ENCODE measurements around the gene CCL19. TPM values are rescaled to one million over a fixed set of nuclear protein-coding genes. Genes with fewer than 3 reads are reported as not detected.

CCL19 gene
- polyA plus RNA-seq, 4 donors = 0.38 to 0.57 TPM; not detected in 2

GRCh38 chr9:34664281-34665066 lies 26.6 kb downstream of the CCL19 start:
- peak in 1 of 4 donors; percentile 39 for DNase-seq (ENCODE audit: low read depth in 4 of 4, low spot score in 3 of 4)

DNA sequence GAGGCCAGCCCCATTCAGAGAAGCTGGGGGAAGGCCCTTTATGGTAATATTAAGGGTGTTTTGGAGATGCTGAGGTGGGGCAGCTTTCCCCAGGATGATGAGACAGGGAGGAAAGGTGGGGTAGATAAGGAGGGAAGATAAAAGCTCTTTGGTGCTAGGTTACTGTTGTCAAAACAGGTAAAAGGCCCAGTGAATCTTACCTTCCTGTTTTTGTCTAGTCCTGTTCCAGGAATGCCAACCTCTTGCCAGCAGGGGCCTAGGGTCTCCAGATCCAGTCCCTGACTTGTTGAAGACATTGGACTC lies 27.8 kb downstream of the CCL19 start:
- DNase-seq (ENCODE audit: low read depth in 4 of 4, low spot score in 3 of 4) = no peak

- DNase-seq (ENCODE audit: low read depth in 4 of 4, low spot score in 3 of 4) = no peak
Observed at GRCh38 chr9:34662526-34663302, 28.4 kb downstream of the CCL19 start, which contains the start of gene CCL27. TSS of gene CCL27 (minus strand) at chr9:34662657. CDS start at chr9:34662633, 24 bp downstream.

DNA sequence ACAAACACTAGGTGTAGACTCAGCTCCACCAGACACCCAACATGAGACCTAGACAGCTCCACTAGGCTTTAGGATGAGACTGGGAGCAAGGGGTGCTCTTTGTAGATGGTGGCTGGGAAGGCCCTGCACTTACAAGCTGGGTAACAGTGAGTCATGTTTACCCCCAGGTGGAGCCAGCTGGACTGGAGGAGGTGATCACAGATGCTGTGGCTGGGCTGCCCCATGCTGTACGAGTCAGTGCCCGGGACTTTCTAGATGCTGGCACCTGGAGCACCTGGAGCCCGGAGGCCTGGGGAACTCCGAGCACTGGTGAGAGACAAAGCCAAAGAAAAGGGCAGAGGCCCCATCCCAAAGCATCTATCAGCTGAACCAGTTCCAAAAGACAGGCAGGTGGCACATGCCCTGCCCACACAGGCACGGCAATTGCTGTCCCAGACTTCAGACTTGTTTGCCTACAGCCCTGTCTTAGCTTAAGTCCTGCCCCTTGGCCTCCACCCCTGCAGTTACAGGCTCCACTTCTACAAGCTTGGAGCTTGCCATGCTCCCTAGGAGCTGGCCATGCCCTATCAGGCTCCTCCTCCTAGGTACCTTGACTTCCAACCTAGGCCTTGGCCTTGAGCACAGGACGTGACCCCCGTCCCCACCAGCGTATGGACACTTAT lies 31.4 kb downstream of the CCL19 start:
- DNase-seq (ENCODE audit: low read depth in 4 of 4, low spot score in 3 of 4) = no peak

GRCh38 chr9:34658461-34658860 lies 32.6 kb downstream of the CCL19 start:
- no peak for DNase-seq (ENCODE audit: low read depth in 4 of 4, low spot score in 3 of 4)

GRCh38 chr9:34656992-34657391 lies 34.1 kb downstream of the CCL19 start:
- DNase-seq (ENCODE audit: low read depth in 4 of 4, low spot score in 3 of 4) = no peak

DNA sequence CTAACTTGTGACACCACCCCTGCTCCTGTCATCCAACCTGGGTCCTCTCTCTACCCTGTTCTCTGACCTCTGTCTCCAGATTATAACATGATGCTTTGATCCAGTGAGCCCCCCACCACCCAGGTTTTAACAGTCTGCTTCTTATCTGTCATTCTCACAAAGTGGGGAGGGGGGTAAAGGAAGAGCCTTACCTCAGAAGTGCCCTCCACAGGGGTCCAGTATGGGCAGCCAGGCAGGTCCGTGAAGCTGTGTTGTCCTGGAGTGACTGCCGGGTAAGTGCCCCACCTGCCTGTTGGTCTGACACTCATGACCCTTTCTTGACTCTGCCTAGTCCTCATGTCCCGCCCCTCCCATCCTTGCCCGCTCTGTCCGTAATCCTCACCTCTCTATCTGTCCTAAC lies 35.7 kb downstream of the CCL19 start:
- DNase-seq (ENCODE audit: low read depth in 4 of 4, low spot score in 3 of 4) = no peak

- no peak for DNase-seq (ENCODE audit: low read depth in 4 of 4, low spot score in 3 of 4)
Observed at GRCh38 chr9:34654323-34655051, 36.6 kb downstream of the CCL19 start.

DNA sequence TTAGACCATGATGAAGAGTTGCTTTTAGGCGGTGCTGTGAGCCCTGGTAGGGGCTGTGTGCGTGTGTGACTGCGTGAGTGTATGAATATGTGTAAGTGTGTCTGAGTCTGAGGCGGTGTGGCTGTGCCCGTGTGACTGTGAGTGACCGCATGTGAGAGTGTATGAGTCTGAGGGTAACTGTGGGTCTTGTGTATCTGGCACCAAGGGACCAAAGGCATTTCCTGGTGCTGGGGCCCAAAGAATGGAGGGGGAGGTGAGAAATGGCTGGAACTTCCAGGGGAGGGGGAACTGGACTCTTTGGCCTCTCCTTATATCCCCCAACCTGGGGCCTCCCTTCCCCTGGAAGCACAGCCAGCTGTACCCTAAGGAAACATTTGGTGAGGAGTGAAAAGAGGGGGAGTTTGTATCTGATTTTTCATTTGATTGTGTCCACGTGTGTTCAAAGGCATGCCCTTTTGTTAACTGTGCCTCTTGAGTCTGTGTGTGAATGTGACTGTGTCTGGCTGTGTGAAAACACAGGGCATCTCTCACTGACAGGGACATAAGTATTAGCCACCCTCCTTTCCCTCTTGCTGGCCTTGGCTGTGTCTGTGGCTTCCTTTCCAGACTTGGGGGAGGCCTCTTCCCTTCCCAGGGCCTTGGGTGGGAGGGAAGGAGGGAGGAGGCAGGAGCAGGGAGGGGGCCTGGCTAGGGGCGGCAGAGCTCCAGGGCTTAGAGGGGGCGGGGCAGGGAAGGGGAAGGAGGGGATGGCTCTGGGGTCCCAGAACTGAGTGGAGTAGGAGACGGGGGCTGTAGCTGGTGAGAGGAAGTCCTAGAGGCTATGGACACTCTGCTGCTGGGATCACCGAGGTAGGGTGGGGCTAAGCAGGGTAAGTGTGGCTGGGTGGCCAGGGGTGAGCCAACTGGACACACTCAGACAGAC lies 37.7 kb downstream of the CCL19 start:
- no peak for DNase-seq (ENCODE audit: low read depth in 4 of 4, low spot score in 3 of 4)

- no peak for DNase-seq (ENCODE audit: low read depth in 4 of 4, low spot score in 3 of 4)
Observed at GRCh38 chr9:34652602-34653000, 38.5 kb downstream of the CCL19 start.

DNA sequence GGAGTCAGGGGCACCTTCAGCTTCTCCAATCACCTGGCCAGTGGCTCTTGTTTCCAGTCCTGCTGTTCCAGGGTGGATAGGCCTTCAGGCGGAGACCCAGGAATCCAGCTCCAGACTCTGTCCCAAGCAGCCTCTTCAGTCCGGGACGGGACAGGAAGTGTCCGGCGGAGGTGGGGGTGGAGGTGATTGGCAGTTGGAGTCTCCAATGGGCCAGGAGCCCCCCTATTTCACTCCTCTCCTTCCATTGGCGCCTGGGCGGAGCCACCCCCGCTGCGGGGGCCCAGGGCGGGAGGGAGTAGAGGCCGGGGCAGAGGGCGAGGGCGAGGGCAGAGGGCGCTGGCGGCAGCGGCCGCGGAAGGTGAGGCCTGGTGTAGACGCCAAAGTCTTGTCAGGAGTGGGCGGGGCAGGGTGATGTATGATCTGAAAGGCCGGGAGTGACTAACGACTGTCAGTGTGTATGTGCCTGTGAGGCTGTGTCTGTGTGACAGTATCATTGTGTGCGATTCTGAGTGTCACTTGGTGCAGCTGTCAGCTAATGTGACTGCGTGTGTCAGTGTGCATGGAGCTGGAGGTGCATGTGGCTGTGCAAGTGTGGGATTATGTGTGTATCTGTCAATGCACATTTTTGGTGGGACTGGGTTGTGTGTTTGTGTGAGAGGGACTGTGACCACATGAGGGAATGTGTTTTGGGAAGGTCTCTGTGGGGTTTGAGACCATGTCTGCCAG lies 39.0 kb downstream of the CCL19 start, which contains the start of gene IL11RA:
IL11RA (plus strand) TSS at position 310 of the 726 bp plus-strand sequence. CDS start 3,033 bp downstream, outside the sequence.
- DNase-seq (ENCODE audit: low read depth in 4 of 4, low spot score in 3 of 4) = peak in 1 of 4 donors; percentile 68

- DNase-seq (ENCODE audit: low read depth in 4 of 4, low spot score in 3 of 4) = no peak
Observed at GRCh38 chr9:34651321-34651720, 39.8 kb downstream of the CCL19 start.

DNA sequence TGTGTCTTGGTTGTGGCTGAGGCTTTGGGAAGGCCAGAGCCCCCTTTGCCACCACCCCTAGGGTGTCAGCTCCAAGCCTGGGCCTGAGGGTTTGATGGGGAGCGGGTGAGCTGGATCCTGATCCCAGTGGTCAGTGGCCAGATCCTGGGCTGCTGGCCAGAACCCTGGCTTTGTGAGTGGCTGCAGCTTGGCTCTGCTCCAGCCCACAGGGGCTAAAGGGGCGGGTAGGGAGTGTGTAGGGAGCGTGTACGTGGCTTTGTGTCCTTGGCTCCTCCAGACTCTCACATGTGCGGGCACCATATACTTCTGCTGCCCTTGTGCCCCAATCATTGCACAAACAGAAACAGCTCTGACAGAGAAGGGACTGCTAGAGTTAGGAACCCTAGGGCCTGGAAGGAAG lies 40.3 kb downstream of the CCL19 start:
- no peak for DNase-seq (ENCODE audit: low read depth in 4 of 4, low spot score in 3 of 4)

DNA sequence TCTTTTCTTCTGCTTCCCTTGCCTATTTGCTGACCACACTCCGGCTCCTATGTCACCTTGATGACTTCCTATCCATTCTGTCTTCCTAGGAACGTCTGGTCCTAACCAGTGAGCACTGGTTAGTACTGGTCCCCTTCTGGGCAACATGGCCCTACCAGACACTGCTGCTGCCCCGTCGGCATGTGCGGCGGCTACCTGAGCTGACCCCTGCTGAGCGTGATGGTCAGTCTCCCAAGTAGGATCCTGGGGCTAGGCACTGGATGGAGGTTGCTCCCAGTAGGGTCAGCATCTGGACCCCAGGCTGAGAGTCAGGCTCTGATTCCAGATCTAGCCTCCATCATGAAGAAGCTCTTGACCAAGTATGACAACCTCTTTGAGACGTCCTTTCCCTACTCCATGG lies 42.4 kb downstream of the CCL19 start:
- DNase-seq (ENCODE audit: low read depth in 4 of 4, low spot score in 3 of 4) = no peak

- no peak for DNase-seq (ENCODE audit: low read depth in 4 of 4, low spot score in 3 of 4)
Observed at GRCh38 chr9:34647651-34648050, 43.4 kb downstream of the CCL19 start.

DNA sequence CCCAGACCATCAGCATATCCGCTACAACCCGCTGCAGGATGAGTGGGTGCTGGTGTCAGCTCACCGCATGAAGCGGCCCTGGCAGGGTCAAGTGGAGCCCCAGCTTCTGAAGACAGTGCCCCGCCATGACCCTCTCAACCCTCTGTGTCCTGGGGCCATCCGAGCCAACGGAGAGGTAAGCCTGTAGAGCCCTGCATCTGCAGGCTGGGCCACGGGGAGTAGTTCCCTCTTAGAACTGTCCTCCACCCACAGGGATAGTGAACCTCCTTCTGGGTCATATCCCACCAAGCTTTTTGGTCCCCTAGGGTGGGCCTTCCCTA lies 44.0 kb downstream of the CCL19 start:
- no peak for DNase-seq (ENCODE audit: low read depth in 4 of 4, low spot score in 3 of 4)

- DNase-seq (ENCODE audit: low read depth in 4 of 4, low spot score in 3 of 4) = peak in 2 of 4 donors; percentile 82 to 84
Observed at GRCh38 chr9:34646211-34647083, 44.6 kb downstream of the CCL19 start, which contains the start of gene GALT. TSS of gene GALT (plus strand) at chr9:34646675. CDS start at chr9:34646705, 30 bp downstream.

- no peak for DNase-seq (ENCODE audit: low read depth in 4 of 4, low spot score in 3 of 4)
Observed at GRCh38 chr9:34644766-34645314, 46.2 kb downstream of the CCL19 start.

All from left renal pelvis (tissue), 4 donors.